Keratinocyte (primary cell): Measurements from ENCODE around the gene SBK2. TPM values are rescaled to one million over a fixed set of nuclear protein-coding genes. Genes with fewer than 3 reads are reported as not detected.

Source experiments
- DNase-seq: peaks from one replicate; pipeline ENCODE4 v3.0.0-alpha.2; 2011; ENCODE audit warnings: low read depth, missing footprints, low spot score
- FAIRE-seq: peaks from 2 replicates; lab custom pipeline; 2011; peaks lifted over from hg19 to GRCh38; lab: Jason Lieb, UNC
- H2AFZ ChIP-seq: 2 replicates; pipeline ENCODE4 v1.6.0; 2012; ENCODE audit warnings: low read length, control low read depth, inconsistent platforms; ENCODE audit not compliant: control insufficient read depth
- H3K27ac ChIP-seq: 2 replicates; pipeline ENCODE4 v1.5.1; 2011; ENCODE audit warnings: low read length; ENCODE audit not compliant: control insufficient read depth, insufficient read depth
- H3K27me3 ChIP-seq: 3 replicates; pipeline ENCODE4 v1.6.0; 2011; ENCODE audit warnings: low read length; ENCODE audit not compliant: control insufficient read depth, insufficient read depth; ENCODE audit errors: extremely low read depth
- H3K36me3 ChIP-seq, 2 experiments: 2 replicates in 1 of 2; 3 replicates in 1 of 2; pipeline ENCODE4 v1.5.1; 2011; ENCODE audit warnings: low read length in 2 of 2, mild to moderate bottlenecking in 1 of 2; ENCODE audit not compliant: control insufficient read depth in 2 of 2, insufficient read depth in 2 of 2; ENCODE audit errors: extremely low read depth in 1 of 2
- H3K4me1 ChIP-seq: 3 replicates; pipeline ENCODE4 v1.5.1; 2011; ENCODE audit warnings: low read length; ENCODE audit not compliant: control insufficient read depth, insufficient read depth; ENCODE audit errors: extremely low read depth
- H3K4me2 ChIP-seq: 3 replicates; pipeline ENCODE4 v1.6.0; 2011; ENCODE audit warnings: low read depth, low read length; ENCODE audit not compliant: control insufficient read depth, insufficient read depth; ENCODE audit errors: extremely low read depth
- H3K4me3 ChIP-seq, 3 experiments: fragments of 200-600 bp in 1 of 3; sonication (generic) in 1 of 3; 2 replicates in 2 of 3; 3 replicates in 1 of 3; pipeline ENCODE4 v1.5.1; 2011 to 2016; ENCODE audit warnings: low read length in 3 of 3, mild to moderate bottlenecking in 3 of 3, control low read depth in 2 of 3, inconsistent platforms in 1 of 3, low read depth in 1 of 3, mixed read lengths in 1 of 3, mixed run types in 1 of 3, moderate library complexity in 1 of 3; ENCODE audit not compliant: control insufficient read depth in 2 of 3, insufficient read depth in 2 of 3; ENCODE audit errors: extremely low read depth in 1 of 3
- H3K79me2 ChIP-seq: 2 replicates; pipeline ENCODE4 v1.6.0; 2012; ENCODE audit warnings: low read length; ENCODE audit not compliant: control insufficient read depth, insufficient read depth
- H3K9ac ChIP-seq: 3 replicates; pipeline ENCODE4 v1.6.0; 2011; ENCODE audit warnings: low read length; ENCODE audit not compliant: control insufficient read depth, insufficient read depth; ENCODE audit errors: extremely low read depth
- H3K9me1 ChIP-seq: 3 replicates; pipeline ENCODE4 v1.6.0; 2011; ENCODE audit warnings: low read length; ENCODE audit not compliant: control insufficient read depth, insufficient read depth; ENCODE audit errors: extremely low read depth
- H3K9me3 ChIP-seq: 2 replicates; pipeline ENCODE4 v1.5.1; 2012; ENCODE audit warnings: low read depth, low read length; ENCODE audit not compliant: control insufficient read depth
- H4K20me1 ChIP-seq: 3 replicates; pipeline ENCODE4 v1.6.0; 2011; ENCODE audit warnings: low read length; ENCODE audit not compliant: control insufficient read depth, insufficient read depth; ENCODE audit errors: extremely low read depth
- CTCF ChIP-seq, 3 experiments: IDR thresholded peaks in 1 of 3; conservative IDR thresholded peaks in 1 of 3; optimal IDR thresholded peaks in 1 of 3; 2 replicates in 2 of 3; 3 replicates in 1 of 3; pipeline versions ENCODE3 to v1.5.1; 2011; ENCODE audit warnings: low read length in 3 of 3, mild to moderate bottlenecking in 3 of 3, moderate library complexity in 2 of 3, control low read depth in 1 of 3, inconsistent platforms in 1 of 3; ENCODE audit not compliant: insufficient read depth in 2 of 3; ENCODE audit errors: extremely low read depth in 1 of 3
- EZH2 ChIP-seq: IDR thresholded peaks from one replicate; pipeline ENCODE4 v1.6.1; 2012; ENCODE audit warnings: inconsistent platforms, mild to moderate bottlenecking, low read length, moderate library complexity
- dilution Hi-C: fragments of 300-500 bp; cut with MboI; formaldehyde crosslinking; loops from one replicate; pipeline ENCODE4 v1.7.0; 2020; ENCODE audit warnings: low sequenced_read_pairs; ENCODE audit not compliant: extremely low pct_ligation_motif_present
- polyA plus RNA-seq, 5 experiments: library from polyadenylated mRNA; depleted of rRNA in 3 of 5; stranded (reverse) in 3 of 5; stranded (forward) in 1 of 5; unstranded in 1 of 5; fragments of >200 nt; gene quantifications; 1 replicate in 1 of 5; 2 replicates in 3 of 5; 3 replicates in 1 of 5; pipeline versions ENCODE4 v1.2.1 to v1.2.3, GENCODE V29; 2011 to 2012; ENCODE audit warnings: missing spikeins in 2 of 5, low read depth in 1 of 5, low replicate concordance in 1 of 5

SBK2 gene
- polyA plus RNA-seq, 1 donor (not counting 4 experiments of a cell fraction or from before 2014, with no cell fraction given) = not detected

DNA sequence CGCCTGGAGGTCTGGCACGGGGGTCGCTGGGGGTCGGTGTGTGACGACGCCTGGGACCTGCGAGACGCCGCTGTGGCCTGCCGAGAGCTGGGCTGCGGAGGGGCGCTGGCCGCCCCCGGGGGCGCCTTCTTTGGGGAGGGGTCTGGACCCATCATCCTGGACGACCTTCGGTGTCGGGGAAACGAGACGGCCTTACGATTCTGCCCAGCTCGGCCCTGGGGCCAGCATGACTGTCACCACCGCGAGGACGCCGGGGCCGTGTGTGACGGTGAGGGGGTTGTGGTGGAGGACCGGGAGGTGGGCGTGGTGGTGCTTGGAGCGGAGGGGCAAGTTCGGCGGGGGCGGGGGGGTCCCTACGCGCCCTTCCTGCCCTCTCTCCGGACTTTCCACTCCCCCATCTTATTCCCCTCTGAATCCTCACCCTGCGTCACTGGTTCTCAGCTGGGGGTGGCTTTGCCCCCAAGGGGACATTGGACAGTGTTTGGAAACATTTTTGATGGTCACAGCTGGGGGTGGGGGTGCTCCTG is 43.2 kb downstream of the SBK2 start:
- Histone ChIP-seq H2AFZ (no peak overlapping the region), H3K4me2 (no peak overlapping the region), H3K27ac (no peak overlapping the region), H3K27me3 (peaks cover 48% of the 10 kb centered on the region), H3K4me3 (no peak overlapping the region), H3K9me1 (no peaks in the 10 kb centered on the region), H4K20me1 (no peaks in the 10 kb centered on the region), H3K9me3 (no peaks in the 10 kb centered on the region), H3K4me1 (peaks cover 6% of the 10 kb centered on the region), H3K9ac (no peak overlapping the region), H3K79me2 (no peaks in the 10 kb centered on the region), H3K36me3 (no peaks in the 10 kb centered on the region)
- DNase-seq (no peak), FAIRE-seq (no peak)
- TF ChIP-seq EZH2 (no peak), CTCF (optimal IDR thresholded peaks at IDR 0.05 in 1 of 3, IDR thresholded peaks at IDR 0.05 in 1 of 3, conservative IDR thresholded peaks at IDR 0.05 in 1 of 3; ENCODE audit: extremely low read depth in 1 of 3, insufficient read depth in 2 of 3, low read length in 3 of 3) (no peak)
- dilution Hi-C loops = no loop called here

DNA sequence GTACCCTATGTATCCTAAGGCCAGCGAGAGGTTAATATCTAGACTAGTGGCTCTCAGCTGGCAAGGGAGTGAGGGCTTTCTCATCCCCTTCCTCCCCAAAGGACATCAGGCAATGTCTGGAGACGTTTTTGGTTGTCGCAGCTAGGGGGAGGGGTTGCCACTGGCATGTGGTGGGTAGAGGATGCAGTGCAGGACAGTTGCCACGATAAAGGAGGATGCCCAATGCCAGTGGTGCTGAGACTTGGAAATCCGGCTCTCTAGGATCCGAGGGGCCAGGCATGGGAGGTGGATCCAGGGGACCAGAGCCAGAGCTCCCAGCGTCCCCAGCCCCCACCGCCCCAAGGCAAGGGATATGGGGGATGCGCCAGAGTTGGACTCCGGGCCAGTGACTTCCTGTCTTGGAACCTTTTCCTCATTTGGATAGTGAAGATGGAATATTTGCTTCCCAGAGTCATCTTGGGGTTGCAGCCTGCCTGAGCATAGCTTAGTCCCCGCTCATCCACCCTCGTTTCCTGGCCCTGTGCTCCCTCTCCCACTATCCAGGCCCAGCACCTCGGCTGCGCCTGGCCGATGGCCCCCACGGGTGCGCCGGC is 43.8 kb downstream of the SBK2 start:
- DNase-seq = no peak
- no peaks in the 10 kb centered on the region for H3K36me3 ChIP-seq
- no peak overlapping the region for H3K4me3 ChIP-seq
- H3K9me3 ChIP-seq = no peaks in the 10 kb centered on the region
- H3K79me2 ChIP-seq = no peaks in the 10 kb centered on the region
- peaks cover 44% of the 10 kb centered on the region for H3K27me3 ChIP-seq
- peaks cover 6% of the 10 kb centered on the region for H3K4me1 ChIP-seq
- no peak for FAIRE-seq
- no peaks in the 10 kb centered on the region for H3K9me1 ChIP-seq
- H2AFZ ChIP-seq = no peak overlapping the region
- TF ChIP-seq CTCF (optimal IDR thresholded peaks at IDR 0.05 in 1 of 3, IDR thresholded peaks at IDR 0.05 in 1 of 3, conservative IDR thresholded peaks at IDR 0.05 in 1 of 3; ENCODE audit: extremely low read depth in 1 of 3, insufficient read depth in 2 of 3, low read length in 3 of 3) = no peak
- TF ChIP-seq EZH2 = no peak
- dilution Hi-C loops = no loop called here
- H4K20me1 ChIP-seq = no peaks in the 10 kb centered on the region
- no peak overlapping the region for H3K27ac ChIP-seq
- no peak overlapping the region for H3K9ac ChIP-seq
- H3K4me2 ChIP-seq = no peak overlapping the region
